Measurements from ENCODE around the gene RXRB. TPM values are rescaled to one million over a fixed set of nuclear protein-coding genes. Genes with fewer than 3 reads are reported as not detected.

Gene RXRB
- total and polyA plus RNA-seq, 5 donors from 2014 or later = 7.1 to 62.6 (median 7.3) TPM

DNA sequence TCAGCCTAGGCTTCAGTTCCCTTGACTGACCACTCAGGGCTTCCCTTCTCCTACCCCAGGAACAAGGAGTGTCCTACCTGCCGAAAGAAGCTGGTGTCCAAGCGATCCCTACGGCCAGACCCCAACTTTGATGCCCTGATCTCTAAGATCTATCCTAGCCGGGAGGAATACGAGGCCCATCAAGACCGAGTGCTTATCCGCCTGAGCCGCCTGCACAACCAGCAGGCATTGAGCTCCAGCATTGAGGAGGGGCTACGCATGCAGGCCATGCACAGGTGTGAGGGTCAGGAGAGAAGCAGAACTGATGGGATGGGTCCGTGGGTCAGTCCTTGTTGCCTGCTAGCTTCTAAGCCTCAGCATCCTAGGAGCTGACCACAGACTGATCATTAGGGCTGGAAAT, 9.4 kb upstream of the RXRB start:
- no peaks in the 10 kb centered on the region for H3K9me3 ChIP-seq (ENCODE audit: control insufficient read depth in 2 of 2, low read length in 2 of 2)
- H3K36me3 Mint-ChIP-seq = peaks cover 25% of the 10 kb centered on the region
- H3K27me3 ChIP-seq (ENCODE audit: control insufficient read depth, insufficient read depth, low read length) = peaks cover 8% of the 10 kb centered on the region
- H3K9me3 Mint-ChIP-seq = peaks cover 0 to 7% (median 0%) of the 10 kb centered on the region in 7 donors
- H3K27ac ChIP-seq (ENCODE audit: insufficient read depth, low read length, poor library complexity, severe bottlenecking) = no peak overlapping the region
- peaks cover 43% of the 10 kb centered on the region for H3K4me1 ChIP-seq (ENCODE audit: control insufficient read depth, insufficient read depth, low read length, poor library complexity, severe bottlenecking)
- H3K27me3 Mint-ChIP-seq = peaks cover 33% of the 10 kb centered on the region
- DNase-seq (no peak), ATAC-seq (ENCODE audit: low read depth in 2 of 2) (no peak)
- peaks cover 18% of the 10 kb centered on the region for H3K36me3 ChIP-seq (ENCODE audit: control insufficient read depth, insufficient read depth, low read length)
- H3K27ac Mint-ChIP-seq = peak overlapping the region in 1 of 3 donors; percentile 88
- H3K4me3 Mint-ChIP-seq = peak overlapping the region; percentile 83 to 95 (median 90)
- peaks cover 14 to 65% (median 44%) of the 10 kb centered on the region in 4 donors for H3K4me1 Mint-ChIP-seq
- H3K4me3 ChIP-seq (ENCODE audit: low read depth, low read length) = no peak overlapping the region

- ATAC-seq (ENCODE audit: low read depth in 2 of 2) (peak; percentile 62 to 67), DNase-seq (peak; percentile 87 to 89 (median 88))
- Histone ChIP-seq H3K36me3 (ENCODE audit: control insufficient read depth, insufficient read depth, low read length) (peaks cover 23% of the 10 kb centered on the region), H3K4me1 (ENCODE audit: control insufficient read depth, insufficient read depth, low read length, poor library complexity, severe bottlenecking) (peaks cover 47% of the 10 kb centered on the region), H3K27ac (ENCODE audit: insufficient read depth, low read length, poor library complexity, severe bottlenecking) (peak within 1 kb of the TSS; percentile 90), H3K4me3 (ENCODE audit: low read depth, low read length) (peak within 1 kb of the TSS; percentile 80), H3K9me3 (ENCODE audit: control insufficient read depth in 2 of 2, low read length in 2 of 2) (no peaks in the 10 kb centered on the region), H3K27me3 (ENCODE audit: control insufficient read depth, insufficient read depth, low read length) (no peaks in the 10 kb centered on the region)
- peak within 1 kb of the TSS; percentile 88 to 97 (median 95) for H3K27ac Mint-ChIP-seq
- H3K9me3 Mint-ChIP-seq = peaks cover 0 to 7% (median 0%) of the 10 kb centered on the region in 7 donors
- H3K4me3 Mint-ChIP-seq = peak within 1 kb of the TSS; percentile 88 to 97 (median 94)
- H3K27me3 Mint-ChIP-seq = peaks cover 20% of the 10 kb centered on the region
- peaks cover 27% of the 10 kb centered on the region for H3K36me3 Mint-ChIP-seq
- peaks cover 14 to 67% (median 43%) of the 10 kb centered on the region in 4 donors for H3K4me1 Mint-ChIP-seq
These were observed 7.9 kb upstream of the RXRB start, which contains the start of gene RING1 for GRCh38 chr6:33208091-33208967. Gene RING1, plus strand, starts transcription at chr6:33208500. Its CDS starts 323 bp downstream, at chr6:33208823.

DNA sequence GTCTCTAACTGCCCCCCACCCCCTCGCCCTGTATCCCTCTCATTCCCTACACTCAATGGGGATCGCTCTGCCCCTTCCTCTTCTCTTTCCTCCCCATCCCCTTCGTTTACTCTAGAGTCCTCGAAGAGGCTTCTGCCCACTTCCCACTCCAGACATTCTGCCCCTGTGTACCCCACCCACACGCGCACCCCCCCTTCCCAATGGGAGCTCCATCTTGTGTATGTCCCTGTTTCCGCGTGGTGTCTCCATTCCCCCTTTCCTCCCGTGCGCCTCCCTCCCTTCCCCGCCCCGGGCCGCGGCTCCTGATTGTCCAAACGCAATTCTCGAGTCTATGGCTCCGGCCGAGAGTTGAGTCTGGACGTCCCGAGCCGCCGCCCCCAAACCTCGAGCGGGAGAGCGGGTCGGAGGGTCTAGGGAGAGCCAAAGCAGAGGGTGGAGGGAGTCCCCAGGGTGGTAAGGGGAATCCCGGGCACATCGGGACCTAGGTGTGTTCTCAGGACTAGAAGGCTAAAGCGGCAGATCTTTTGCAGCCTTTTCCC, 7.2 kb upstream of the RXRB start:
- Mint-ChIP-seq H3K36me3 (peaks cover 34% of the 10 kb centered on the region), H3K4me1 (peaks cover 14 to 67% (median 43%) of the 10 kb centered on the region in 4 donors), H3K27ac (peak overlapping the region; percentile 87 to 92 (median 88)), H3K27me3 (peaks cover 13% of the 10 kb centered on the region), H3K9me3 (peaks cover 0 to 5% (median 0%) of the 10 kb centered on the region in 7 donors), H3K4me3 (peak overlapping the region; percentile 88 to 95 (median 92))
- DNase-seq (no peak), ATAC-seq (ENCODE audit: low read depth in 2 of 2) (no peak)
- Histone ChIP-seq H3K36me3 (ENCODE audit: control insufficient read depth, insufficient read depth, low read length) (peaks cover 30% of the 10 kb centered on the region), H3K27ac (ENCODE audit: insufficient read depth, low read length, poor library complexity, severe bottlenecking) (peak overlapping the region; percentile 90), H3K4me3 (ENCODE audit: low read depth, low read length) (peak overlapping the region; percentile 78), H3K9me3 (ENCODE audit: control insufficient read depth in 2 of 2, low read length in 2 of 2) (no peaks in the 10 kb centered on the region), H3K27me3 (ENCODE audit: control insufficient read depth, insufficient read depth, low read length) (no peaks in the 10 kb centered on the region), H3K4me1 (ENCODE audit: control insufficient read depth, insufficient read depth, low read length, poor library complexity, severe bottlenecking) (peaks cover 40% of the 10 kb centered on the region)

- ATAC-seq (ENCODE audit: low read depth in 2 of 2) (no peak), DNase-seq (no peak)
- Histone ChIP-seq H3K4me1 (ENCODE audit: control insufficient read depth, insufficient read depth, low read length, poor library complexity, severe bottlenecking) (peaks cover 42% of the 10 kb centered on the region), H3K27me3 (ENCODE audit: control insufficient read depth, insufficient read depth, low read length) (no peaks in the 10 kb centered on the region), H3K9me3 (ENCODE audit: control insufficient read depth in 2 of 2, low read length in 2 of 2) (no peaks in the 10 kb centered on the region), H3K36me3 (ENCODE audit: control insufficient read depth, insufficient read depth, low read length) (peaks cover 33% of the 10 kb centered on the region), H3K27ac (ENCODE audit: insufficient read depth, low read length, poor library complexity, severe bottlenecking) (no peak overlapping the region), H3K4me3 (ENCODE audit: low read depth, low read length) (no peak overlapping the region)
- peak overlapping the region in 3 of 4 donors; percentile 56 to 98 (median 95) for H3K4me3 Mint-ChIP-seq
- H3K27me3 Mint-ChIP-seq = peaks cover 7% of the 10 kb centered on the region
- peak overlapping the region in 1 of 3 donors; percentile 88 for H3K27ac Mint-ChIP-seq
- peaks cover 14 to 67% (median 46%) of the 10 kb centered on the region in 4 donors for H3K4me1 Mint-ChIP-seq
- H3K36me3 Mint-ChIP-seq = peaks cover 28% of the 10 kb centered on the region
- H3K9me3 Mint-ChIP-seq = peaks cover 0 to under 1% (median 0%) of the 10 kb centered on the region in 7 donors
These were observed 6.5 kb upstream of the RXRB start for GRCh38 chr6:33206864-33207551.

- no peak for ATAC-seq (ENCODE audit: low read depth in 2 of 2)
These were observed 5.8 kb upstream of the RXRB start for GRCh38 chr6:33206027-33206863.

GRCh38 chr6:33205191-33206026, 4.9 kb upstream of the RXRB start:
- Mint-ChIP-seq H3K4me1 (peaks cover 18 to 78% (median 51%) of the 10 kb centered on the region in 4 donors), H3K27ac (peak overlapping the region; percentile 87 to 91 (median 89)), H3K27me3 (peaks cover under 1% of the 10 kb centered on the region), H3K4me3 (peak overlapping the region; percentile 92 to 100 (median 96)), H3K36me3 (peaks cover 25% of the 10 kb centered on the region), H3K9me3 (peaks cover 0 to 3% (median 0%) of the 10 kb centered on the region in 7 donors)
- Histone ChIP-seq H3K4me1 (ENCODE audit: control insufficient read depth, insufficient read depth, low read length, poor library complexity, severe bottlenecking) (peaks cover 54% of the 10 kb centered on the region), H3K36me3 (ENCODE audit: control insufficient read depth, insufficient read depth, low read length) (peaks cover 28% of the 10 kb centered on the region), H3K4me3 (ENCODE audit: low read depth, low read length) (peak overlapping the region; percentile 44), H3K27me3 (ENCODE audit: control insufficient read depth, insufficient read depth, low read length) (no peaks in the 10 kb centered on the region), H3K27ac (ENCODE audit: insufficient read depth, low read length, poor library complexity, severe bottlenecking) (peak overlapping the region; percentile 69), H3K9me3 (ENCODE audit: control insufficient read depth in 2 of 2, low read length in 2 of 2) (no peaks in the 10 kb centered on the region)
- ATAC-seq (ENCODE audit: low read depth in 2 of 2) (no peak), DNase-seq (peak in 1 of 3 donors; percentile 37)

More at GRCh38 chr6:33206027-33206863, 5.8 kb upstream of the RXRB start:
- Mint-ChIP-seq H3K27me3 (peaks cover 5% of the 10 kb centered on the region), H3K4me3 (peak overlapping the region; percentile 92 to 100 (median 96)), H3K36me3 (peaks cover 26% of the 10 kb centered on the region), H3K27ac (peak overlapping the region; percentile 76 to 89 (median 87)), H3K9me3 (peaks cover 0 to 3% (median 0%) of the 10 kb centered on the region in 7 donors), H3K4me1 (peaks cover 14 to 73% (median 51%) of the 10 kb centered on the region in 4 donors)
- H3K4me3 ChIP-seq (ENCODE audit: low read depth, low read length) = no peak overlapping the region
- H3K27ac ChIP-seq (ENCODE audit: insufficient read depth, low read length, poor library complexity, severe bottlenecking) = no peak overlapping the region
- no peak for DNase-seq
- peaks cover 31% of the 10 kb centered on the region for H3K36me3 ChIP-seq (ENCODE audit: control insufficient read depth, insufficient read depth, low read length)
- no peaks in the 10 kb centered on the region for H3K9me3 ChIP-seq (ENCODE audit: control insufficient read depth in 2 of 2, low read length in 2 of 2)
- peaks cover 50% of the 10 kb centered on the region for H3K4me1 ChIP-seq (ENCODE audit: control insufficient read depth, insufficient read depth, low read length, poor library complexity, severe bottlenecking)
- H3K27me3 ChIP-seq (ENCODE audit: control insufficient read depth, insufficient read depth, low read length) = no peaks in the 10 kb centered on the region

Measured in CD4-positive, CD25-positive, alpha-beta regulatory T cell (primary cell).